T-helper 9 cell (primary cell): ENCODE results near the gene SYNDIG1L.
"Not testable (repeated sequence)": the region's sequence is repeated elsewhere in the genome, so short reads cannot be mapped to it uniquely, and the experiment has no call there.

ENCODE experiments used
- DNase-seq: peaks from one replicate; pipeline ENCODE4 v3.0.0-alpha.2; 2020
- total RNA-seq, 2 donors: gene quantifications; one replicate each; lab custom pipeline; 2026; lab: John Stamatoyannopoulos, UW

Gene SYNDIG1L
- 0 to 0.07 reads per million in 2 donors for total RNA-seq

DNA sequence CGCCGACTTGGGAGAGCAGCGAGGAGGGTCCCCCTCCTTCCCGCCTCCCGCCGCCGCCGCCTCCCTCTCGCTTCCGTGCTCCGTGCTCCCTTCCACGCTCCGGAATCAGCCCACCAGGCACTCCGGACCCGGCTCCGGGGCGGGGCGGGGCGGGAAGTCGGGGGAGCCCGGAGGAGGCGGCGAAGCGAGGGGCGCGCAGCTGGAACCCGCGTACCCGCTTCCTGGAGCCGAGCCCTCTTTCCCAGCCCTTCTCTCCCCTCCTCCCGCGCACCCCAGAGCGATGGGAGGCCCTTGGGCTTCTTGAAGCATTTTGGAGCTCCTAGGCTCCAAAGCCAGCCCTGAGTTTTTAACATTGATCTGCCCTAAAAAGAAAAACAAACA lies at the start of gene SYNDIG1L:
Gene SYNDIG1L (minus strand): TSS at position 9 of the 381 bp plus-strand sequence. CDS start 16,466 bp downstream, outside the sequence.
- no peak for DNase-seq

DNA sequence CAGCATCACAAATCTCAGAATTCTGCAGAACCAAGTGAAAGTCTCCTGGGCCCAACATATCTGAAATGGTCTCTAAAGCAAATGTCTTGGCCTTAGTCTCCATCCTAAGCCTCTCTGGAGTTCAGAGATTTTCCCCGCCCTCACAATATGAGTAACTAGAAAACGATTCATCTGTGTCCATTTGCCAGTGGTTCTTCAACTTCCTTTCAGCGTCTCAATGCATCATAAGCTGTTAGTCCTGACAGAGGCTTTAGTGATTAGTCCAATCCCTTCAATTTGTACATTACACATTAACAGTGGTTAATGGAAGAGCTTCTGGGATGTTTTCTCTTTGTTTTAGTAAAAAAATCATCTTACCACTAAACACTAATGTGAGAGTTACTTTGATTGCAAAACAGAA lies 49.7 kb upstream of the SYNDIG1L start:
- no peak for DNase-seq

DNA sequence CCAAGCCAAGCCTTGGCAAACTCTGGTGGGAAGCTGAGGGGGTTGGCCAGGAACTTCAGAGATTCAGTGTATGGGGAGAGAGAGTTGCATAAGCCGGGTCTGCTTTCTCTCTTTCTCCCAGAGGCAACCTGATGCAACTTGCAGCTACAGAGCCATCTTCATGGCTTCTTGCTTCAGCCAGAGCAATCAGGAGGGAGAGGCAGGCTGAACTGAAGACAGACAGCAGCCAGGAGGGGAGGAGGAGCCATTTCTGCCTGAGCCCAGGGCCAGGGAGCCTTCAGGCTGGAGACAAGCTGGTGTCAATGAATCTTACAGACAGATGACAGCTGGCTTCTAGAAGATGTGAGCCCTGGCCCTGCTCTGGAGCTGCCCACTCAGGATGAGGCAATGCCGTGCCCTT lies 48.4 kb upstream of the SYNDIG1L start:
- DNase-seq = no peak

DNA sequence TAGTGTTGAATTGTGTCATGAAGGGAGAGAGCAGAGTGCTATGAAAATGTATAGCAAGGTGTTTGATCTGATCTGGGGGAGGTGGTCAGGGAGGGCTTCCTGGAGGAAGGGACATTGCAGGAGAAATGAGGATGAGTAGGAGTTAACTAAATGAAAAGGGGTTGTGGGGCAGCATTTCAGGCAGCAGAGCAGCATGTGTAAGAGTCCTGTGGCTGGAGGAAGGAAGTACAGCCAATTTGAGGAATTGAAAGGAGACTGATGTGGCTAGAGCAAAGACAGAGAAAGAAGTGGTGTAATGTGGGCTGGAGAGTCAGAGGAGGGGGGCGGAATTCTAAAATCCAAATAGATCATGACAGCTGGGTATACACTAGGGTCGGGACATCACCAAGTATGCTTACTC lies 46.6 kb upstream of the SYNDIG1L start:
- no peak for DNase-seq

DNA sequence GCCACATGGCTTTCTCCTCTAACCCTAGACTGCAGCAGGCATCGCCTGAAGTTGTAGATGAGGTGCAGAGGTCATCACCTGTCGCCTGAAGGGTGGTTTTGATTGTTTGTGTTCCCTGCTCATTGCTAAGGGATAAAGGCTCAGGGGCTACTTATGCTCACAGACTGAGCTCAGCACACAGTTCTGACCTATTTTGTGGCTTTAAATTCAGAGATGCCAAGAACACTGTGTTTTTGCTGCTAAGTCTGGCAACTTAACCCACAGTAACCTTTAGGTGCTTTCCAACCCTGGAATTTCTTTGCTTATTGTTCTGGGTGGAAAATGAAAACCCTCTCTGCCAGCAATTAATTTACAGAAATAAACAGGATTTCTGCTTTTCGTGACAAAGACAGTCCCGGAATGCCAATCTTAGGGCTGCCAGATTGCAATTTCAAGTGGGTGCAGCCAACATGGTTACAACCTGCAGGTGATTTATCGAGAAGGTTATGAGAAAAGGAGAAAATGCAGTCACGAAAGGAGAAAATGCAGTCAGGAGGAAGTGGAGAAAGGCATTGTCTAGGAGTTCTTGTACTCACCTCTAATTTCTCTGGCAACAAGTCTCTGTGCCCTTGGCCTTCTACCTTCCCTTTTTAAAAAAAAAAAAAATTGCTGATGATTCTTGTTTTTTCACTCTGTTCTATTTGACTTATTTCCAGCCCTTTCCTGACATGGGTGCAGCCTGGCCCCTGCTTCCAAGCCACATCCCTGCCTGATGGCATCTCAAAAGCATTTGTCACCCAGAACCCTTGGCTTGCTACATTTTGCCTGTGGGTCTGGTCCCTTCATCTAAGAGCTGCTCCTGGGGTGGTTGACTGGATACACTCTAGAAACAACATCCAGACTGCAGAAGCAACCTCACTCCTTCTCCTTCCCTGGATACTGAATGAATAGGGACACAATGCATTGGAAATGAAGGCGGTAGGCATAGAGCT lies 43.8 kb upstream of the SYNDIG1L start:
- no peak for DNase-seq

DNA sequence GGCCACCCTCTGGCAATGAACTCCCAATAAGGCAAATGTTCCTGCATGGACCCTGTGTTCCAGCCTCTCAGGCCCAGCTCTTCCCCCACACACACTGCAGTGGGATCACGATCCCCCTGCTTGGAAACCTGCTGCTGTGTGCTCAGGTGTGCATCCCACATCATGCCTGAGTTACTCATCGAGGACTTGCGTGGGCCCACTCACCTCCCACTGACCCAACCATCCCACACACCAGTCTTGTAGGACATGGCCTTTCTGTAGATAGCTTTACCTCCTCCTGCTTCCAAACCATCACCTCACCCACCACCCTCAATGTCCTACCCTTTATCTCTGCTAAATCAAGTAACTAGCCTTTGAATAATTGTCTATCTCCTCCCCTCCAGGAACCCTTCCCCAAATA lies 42.5 kb upstream of the SYNDIG1L start:
- DNase-seq = no peak

DNA sequence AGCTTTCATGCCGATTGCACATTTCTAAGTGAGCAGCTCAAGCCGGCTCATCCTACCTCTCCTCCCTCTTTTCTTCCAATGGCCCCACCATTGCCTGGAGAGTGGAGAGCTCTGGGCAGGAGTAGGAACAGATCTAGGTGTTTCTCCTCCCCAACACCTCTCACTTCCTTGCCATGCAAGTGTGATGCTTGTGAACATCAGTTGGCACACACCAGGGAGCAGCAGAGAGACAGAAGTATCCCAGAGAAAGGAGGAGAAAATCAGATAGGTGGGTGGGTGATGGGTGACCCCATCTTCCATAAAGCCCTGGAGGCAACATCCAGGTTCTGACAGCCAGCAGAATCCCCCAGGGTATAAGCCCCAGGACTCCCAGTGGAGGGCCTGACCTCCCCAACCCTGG lies 39.3 kb upstream of the SYNDIG1L start:
- no peak for DNase-seq

DNA sequence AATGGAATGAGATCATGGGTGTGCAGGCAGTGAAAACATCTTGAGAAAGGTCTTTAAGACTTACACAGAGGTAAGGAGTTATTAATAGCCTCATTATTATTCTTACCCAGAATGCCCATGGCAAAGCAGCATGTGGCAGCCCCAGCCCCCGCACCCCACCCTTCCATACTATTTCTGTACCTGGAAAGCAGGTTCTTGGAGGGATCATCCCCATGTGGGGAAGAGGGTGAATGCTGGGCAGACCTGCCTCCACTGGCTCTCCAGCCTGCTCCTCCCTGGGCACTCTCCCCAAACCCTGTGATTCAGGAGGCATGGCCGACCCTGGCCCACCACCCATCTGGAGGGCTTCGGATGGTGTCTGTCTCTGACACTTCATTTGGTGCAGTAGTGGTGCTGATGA lies 38.8 kb upstream of the SYNDIG1L start:
- no peak for DNase-seq

DNA sequence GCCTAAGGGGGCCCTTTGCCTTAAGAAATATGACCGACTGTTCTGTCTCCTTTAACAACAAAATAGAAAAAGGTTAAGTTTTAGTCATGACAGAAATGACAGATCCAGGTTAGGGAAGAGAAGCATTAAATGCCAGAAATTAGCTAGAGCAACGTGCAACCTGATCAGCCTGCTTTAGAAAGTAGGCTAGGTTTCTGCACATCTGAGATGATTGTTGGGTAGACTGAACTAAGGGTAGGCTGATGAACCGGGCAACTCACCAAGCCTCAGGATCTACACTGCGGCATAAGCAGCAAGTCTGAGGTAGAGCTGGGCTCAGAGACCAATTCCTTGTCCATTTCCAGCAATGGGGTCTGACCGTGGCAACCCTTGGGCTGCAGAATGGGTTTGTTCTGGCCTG lies 37.7 kb upstream of the SYNDIG1L start:
- no peak for DNase-seq

DNA sequence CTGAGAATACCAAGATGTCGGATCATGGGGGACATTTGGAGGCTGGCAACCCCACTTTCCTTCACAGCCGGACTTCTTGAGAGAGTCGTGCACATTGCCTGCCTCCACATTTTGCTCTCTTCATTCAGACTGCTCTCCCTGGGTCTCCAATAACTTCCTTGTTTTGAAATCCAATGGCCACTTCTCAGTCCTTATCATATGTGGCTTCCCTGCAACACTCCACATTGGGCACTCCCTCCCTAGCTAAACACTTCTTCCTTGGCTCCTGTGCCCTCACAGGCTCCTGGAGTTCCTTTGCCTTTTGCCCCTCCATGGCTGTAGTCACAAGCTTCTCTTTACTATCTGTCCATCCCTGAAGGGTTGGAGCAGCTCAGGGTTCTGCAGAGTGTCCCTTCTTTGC lies 37.0 kb upstream of the SYNDIG1L start:
- no peak for DNase-seq

DNA sequence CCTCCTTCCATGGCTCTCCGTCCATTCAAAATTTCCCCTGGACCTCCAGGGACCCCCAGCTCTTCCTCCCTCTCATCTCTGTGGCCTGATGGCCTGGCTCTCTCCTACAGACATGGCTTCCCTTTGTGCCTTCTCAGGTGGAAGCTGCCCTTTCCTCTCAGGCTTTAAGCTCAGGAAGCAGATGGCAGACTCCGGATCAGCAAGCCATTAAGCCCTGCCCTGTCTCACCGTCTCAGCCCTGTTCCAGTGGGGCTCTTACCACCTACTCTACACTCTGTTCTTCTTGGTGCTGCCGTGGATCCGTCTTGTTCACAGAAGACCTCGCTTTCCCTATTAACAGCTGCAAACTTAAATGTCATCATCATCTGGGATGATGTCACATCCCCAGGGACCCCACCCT lies 34.0 kb upstream of the SYNDIG1L start:
- DNase-seq = no peak

DNA sequence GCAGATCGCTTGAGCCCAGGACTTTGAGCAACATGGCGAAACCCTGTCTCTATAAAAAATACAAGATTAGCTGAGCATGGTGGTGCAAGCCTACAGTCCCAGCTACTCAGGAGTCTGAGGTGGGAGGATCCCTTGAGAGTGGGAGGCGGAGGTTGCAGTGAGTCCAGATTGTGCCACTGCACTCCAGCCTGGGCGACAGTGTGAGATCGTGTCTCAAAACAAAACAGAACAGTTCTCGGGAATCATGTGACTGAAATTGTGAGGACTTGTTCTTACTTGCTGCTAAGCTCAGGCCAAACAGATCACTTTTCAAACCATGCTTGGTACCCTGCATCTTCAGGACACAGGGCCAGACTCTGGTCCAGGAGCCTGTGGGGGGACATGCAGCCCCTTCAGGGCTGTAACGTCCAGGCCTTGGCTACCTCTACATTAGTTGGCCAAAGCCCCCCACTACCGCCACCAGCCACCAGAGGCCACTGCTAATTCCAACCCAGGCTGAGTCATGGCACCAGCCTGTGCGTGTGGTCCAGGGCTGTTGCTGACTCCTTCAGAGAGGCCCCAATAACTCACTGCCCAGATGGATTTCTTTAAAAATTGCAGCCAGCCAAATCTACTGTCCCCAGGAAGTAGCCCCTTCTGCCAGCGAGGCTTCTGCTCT lies 33.4 kb upstream of the SYNDIG1L start:
- no peak for DNase-seq

DNA sequence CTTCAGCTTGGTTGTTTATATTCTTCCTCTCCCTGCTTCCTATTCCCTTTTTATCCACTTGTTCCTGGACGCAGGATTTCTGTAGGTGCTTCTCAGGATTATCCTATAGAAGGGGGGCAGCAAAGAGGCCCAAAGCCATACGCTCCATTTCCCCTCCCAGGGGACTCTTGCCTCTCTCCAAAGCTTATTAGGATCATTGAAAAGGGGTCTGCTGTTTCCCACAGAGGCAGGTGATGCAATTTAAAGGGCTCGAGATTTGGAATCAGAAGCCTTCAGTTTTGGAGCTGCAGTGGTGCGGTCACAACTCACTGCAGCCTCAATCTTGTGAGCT lies 31.5 kb upstream of the SYNDIG1L start:
- DNase-seq = no peak

DNA sequence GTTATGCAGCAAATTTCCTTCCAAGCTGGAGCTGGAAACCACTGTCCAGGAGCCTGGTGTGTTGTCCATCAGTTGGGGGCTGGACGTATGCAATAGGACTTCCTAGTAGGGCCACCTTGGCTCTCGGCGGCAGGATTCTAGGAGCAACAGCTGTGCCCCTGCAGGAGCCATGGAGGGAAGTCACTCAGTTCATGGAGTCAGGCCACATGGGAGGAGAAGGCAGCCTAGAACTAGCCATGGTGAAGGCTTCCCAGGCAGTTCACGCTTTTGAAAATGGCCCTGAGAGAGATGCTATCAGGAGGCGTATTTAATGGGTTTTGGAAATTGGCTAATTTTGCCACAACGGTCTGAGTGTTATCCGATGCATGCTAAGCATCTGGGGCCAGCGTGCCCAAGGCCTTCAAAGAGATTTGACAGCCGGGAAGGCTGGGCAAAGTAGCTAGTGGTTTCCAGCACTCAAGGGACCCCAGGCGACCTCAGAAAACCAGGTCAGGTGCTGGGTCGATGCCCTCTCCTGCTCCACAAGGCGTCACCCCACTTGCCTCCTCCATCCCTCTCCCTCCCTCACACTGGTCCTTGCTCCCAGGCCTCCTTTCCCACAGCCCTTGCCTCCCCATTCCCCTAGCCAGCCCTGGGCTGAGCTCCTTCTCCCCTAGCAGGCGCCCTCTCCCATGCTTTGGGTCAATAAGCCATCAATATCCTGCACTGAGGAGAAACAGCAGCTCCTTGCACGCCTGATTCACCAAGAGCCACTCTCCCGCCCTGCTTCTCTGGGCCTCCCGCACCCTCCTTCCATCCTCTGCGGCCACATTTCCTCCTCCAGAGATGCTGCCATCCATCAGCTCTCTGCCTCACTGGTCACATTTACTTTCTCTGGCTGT lies 30.9 kb upstream of the SYNDIG1L start:
- DNase-seq = no peak

DNA sequence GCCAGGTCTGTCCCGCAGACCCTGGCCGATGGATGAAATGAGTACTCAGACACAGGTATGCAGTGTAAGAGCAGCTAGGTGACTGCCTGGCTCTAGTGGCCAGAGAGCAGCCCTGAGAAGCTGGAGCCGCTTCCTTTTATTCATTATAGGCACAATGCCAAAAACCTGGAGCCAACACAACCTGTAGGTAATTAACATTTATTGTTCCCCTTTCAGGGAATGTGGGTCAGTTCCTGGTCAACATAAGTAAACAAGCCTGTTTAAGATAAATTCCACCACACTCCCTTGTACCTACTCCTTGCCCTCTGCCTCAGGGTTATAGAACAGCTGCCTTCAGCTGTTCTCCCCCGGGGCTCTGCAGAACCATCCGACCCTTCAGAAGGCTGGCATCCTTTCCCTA lies 28.4 kb upstream of the SYNDIG1L start:
- DNase-seq = not testable (repeated sequence)

DNA sequence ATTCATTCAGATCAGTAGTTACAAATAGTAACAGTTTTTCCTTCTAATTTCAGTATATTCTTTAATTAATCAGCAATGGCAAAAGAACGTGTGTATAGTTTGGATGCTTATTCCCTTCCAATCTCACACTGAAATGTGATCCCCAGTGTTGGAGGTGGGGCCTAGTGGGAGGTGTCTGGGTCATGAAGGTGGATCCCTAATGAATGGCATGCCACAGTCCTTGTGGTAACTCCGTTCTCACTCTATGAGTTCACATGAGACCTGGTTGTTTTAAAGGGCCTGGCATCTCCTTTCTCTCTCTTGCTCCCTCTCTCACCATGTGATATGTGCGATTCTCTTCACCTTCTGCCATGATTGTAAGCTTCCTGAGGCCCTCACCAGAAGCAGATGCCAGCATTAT lies 18.9 kb upstream of the SYNDIG1L start:
- DNase-seq = no peak

DNA sequence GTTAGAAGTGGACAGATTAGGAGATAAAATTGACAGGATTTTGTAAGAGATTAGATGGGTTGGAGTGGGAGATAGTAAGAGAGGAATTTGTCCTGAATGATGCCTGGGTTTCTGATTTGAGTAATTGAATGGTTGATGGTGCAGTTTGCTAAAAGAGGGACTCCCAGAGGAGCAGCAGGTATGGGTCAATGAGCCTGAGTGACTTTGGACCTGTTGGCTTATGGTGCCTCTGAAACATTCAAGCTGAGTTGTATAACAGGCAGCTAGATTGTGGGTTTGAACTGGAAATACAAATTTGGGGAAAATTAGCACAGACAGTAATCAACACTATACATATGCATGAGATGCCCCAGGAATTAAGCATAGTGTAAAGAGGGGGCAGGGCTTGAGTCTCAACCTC lies 16.7 kb upstream of the SYNDIG1L start:
- DNase-seq = no peak

DNA sequence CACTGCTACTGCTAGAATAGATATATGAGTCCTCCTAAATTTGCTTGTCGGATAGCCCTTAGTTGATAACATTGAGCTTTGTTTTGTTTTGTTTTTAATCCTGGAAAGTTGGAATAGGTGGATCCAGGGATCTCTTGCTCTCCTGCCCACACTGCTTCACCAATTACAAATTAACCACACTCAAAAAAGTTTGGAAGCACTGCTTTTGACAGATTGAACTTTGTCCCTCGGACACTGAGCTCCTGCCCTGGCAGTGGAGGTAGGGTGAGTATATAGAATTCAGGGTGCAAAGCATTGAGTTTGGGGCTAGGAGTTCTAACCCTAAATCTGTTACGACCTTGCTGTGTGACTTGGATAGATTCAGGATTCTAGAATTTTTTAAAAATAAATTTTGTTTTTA lies 15.1 kb upstream of the SYNDIG1L start:
- no peak for DNase-seq

DNA sequence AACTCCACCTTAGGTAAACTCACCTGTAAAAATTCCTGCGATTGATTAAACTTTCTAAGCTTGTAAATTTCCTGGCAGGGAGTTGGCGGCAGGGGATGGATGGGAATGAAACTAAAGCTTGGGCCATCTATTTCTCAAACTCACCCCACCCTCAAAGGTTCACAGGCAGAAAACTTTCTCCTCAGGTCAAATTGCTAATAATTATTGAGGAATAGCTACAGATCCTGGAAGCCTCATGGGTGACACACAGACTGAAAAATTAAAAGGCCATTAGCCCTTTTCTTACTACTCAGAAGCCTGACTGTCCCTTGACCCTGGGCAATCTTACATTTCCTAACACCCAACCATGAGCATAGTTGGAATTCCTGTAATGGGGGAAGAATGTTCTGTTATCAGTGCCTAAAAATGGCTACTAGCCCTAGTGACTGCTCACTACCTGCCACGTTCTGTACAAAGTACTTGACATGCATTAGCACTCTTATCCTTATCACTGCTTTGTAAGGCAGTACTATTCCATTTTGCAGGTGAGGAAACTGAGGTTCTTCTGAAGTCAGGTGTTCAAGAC lies 12.4 kb upstream of the SYNDIG1L start:
- DNase-seq = no peak

DNA sequence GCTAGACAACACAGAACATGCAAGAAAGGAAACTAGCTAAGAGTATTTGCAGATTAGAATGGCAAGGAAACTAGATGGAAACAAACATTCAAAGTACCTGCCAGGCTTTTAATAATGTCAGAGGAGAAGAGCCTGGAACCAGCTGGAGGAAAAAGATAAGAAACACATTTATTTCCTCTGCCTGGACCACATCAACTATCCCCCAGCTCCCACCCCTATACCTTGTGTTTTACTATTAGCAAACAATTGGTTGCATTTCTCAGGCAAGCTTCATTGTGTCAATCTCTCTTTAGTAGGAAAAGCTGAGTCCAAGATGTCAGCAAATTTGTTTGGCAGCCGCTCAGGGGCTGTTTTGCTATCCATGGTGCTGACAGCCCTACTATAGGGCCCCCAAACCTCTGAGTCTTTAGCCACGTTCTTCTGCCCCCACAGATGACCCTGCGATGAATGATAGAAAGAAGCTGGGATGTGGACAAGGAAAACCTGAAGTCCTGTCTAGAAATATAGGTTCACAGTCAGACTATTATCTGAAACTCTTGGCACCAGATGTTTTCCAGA lies 11.6 kb upstream of the SYNDIG1L start:
- no peak for DNase-seq

DNA sequence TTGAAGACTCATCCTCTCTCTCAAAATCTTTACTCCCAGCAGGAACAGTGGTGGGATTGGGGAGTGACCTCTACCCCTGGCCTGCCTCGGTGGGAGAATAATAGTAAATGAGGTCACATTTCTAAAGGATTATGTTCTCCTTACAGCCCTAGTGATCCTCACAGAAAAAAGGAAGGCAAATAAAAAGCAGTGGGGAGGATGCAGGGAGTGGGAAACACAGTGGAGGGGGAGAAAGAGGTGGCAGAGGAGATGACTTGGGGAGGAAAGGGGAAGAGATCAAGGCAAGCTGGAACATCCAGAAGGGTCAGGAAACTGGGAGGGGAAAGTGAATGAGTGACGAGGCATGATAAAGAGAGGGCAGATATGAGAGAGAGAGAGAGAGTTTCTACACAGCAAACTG lies 8.3 kb upstream of the SYNDIG1L start:
- no peak for DNase-seq

DNA sequence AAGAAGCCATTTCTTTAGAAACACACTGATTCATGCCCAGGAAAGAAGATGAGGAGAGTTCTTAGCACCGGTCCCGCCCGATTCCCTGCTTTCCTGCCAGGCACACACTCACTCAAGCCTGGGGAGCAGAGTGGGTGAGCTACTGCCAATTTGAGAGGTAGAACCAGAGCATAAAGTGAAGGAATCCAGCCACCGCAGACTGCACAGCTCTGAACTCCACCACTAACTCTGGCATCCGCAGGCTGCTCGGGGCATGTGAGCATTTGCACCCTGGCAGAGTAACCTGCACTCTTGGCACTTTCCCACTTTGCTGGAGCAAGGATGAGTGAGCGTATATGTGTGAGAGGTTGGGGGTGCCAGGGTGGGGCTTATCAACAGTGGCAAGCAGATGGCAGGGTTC lies 4.0 kb upstream of the SYNDIG1L start:
- no peak for DNase-seq

DNA sequence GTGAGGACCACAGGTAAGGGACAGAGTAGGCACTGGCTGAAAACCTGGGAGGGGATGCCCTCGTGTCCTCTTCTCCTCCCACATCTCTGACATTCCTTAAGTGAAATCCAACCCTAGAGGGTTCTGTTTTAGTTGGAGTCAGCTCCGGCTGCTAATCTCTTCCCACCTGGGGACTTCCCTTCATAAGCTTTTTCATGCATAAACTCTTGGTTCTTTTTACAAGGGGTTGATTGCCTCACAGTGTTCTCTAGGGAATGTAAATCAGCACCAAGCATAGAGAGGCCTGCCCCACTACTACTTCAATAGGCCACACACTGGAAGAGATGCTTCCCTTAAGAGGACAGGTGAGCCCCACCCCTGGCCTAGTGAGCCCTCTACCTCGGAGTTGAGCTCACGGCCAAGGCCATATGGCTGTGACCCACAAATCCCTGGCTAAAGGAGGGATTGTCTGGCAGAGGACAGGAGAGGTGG lies 3.2 kb upstream of the SYNDIG1L start:
- no peak for DNase-seq
